Fibroblast of lung (primary cell): ENCODE measurements around the gene C12orf56. TPM values are rescaled to one million over a fixed set of nuclear protein-coding genes. Genes with fewer than 3 reads are reported as not detected.
A peak's percentile ranks its signal among the peaks of the same experiment; 100 is the strongest.

Source experiments
- DNase-seq, 2 donors: peaks; one replicate each; pipeline versions ENCODE4 v3.0.0 to v3.0.0-alpha.2; 2010; ENCODE audit warnings: low read depth in 2 of 2
- H2AFZ ChIP-seq: 2 replicates; pipeline ENCODE4 v1.5.1; 2012; ENCODE audit warnings: low read length, control low read depth, inconsistent platforms
- H3K27ac ChIP-seq: 2 replicates; pipeline ENCODE4 v1.5.1; 2011; ENCODE audit warnings: low read length, control low read depth; ENCODE audit not compliant: insufficient read depth
- H3K27me3 ChIP-seq: 2 replicates; pipeline ENCODE4 v1.5.1; 2011; ENCODE audit warnings: mild to moderate bottlenecking, low read length; ENCODE audit not compliant: control insufficient read depth, insufficient read depth
- H3K36me3 ChIP-seq: 2 replicates; pipeline ENCODE4 v1.5.1; 2011; ENCODE audit warnings: low read length; ENCODE audit not compliant: control insufficient read depth, insufficient read depth
- H3K4me1 ChIP-seq: 2 replicates; pipeline ENCODE4 v1.5.1; 2011; ENCODE audit warnings: low read length; ENCODE audit not compliant: control insufficient read depth, insufficient read depth; ENCODE audit errors: extremely low read depth
- H3K4me2 ChIP-seq: 2 replicates; pipeline ENCODE4 v1.5.1; 2011; ENCODE audit warnings: low read length, control low read depth; ENCODE audit not compliant: insufficient read depth; ENCODE audit errors: extremely low read depth
- H3K4me3 ChIP-seq, 4 experiments: fragments of 200-600 bp in 1 of 4; sonication (generic) in 1 of 4; replicated peaks in 1 of 4; 2 replicates each; pipeline ENCODE4 v1.5.1; 2011 to 2016; ENCODE audit warnings: low read length in 4 of 4, low read depth in 3 of 4, mild to moderate bottlenecking in 3 of 4, control low read depth in 2 of 4, inconsistent platforms in 1 of 4, mixed read lengths in 1 of 4; ENCODE audit not compliant: insufficient read depth in 1 of 4; ENCODE audit errors: control extremely low read depth in 1 of 4
- H3K79me2 ChIP-seq: 2 replicates; pipeline ENCODE4 v1.5.1; 2012; ENCODE audit warnings: mild to moderate bottlenecking, low read length, inconsistent platforms; ENCODE audit not compliant: control insufficient read depth, insufficient read depth
- H3K9ac ChIP-seq: 2 replicates; pipeline ENCODE4 v1.5.1; 2011; ENCODE audit warnings: mild to moderate bottlenecking, low read length, control low read depth; ENCODE audit not compliant: insufficient read depth
- H3K9me3 ChIP-seq: 2 replicates; pipeline ENCODE4 v1.5.1; 2012; ENCODE audit warnings: low read depth, low read length; ENCODE audit not compliant: control insufficient read depth, insufficient read depth
- H4K20me1 ChIP-seq: 2 replicates; pipeline ENCODE4 v1.5.1; 2011; ENCODE audit warnings: low read length; ENCODE audit not compliant: control insufficient read depth, insufficient read depth; ENCODE audit errors: extremely low read depth
- EZH2 ChIP-seq: IDR thresholded peaks from 2 replicates; pipeline ENCODE4 v1.5.1; 2012; ENCODE audit warnings: low read length, control low read depth, mild to moderate bottlenecking; ENCODE audit errors: missing control alignments
- polyA plus RNA-seq, 2 donors: library from polyadenylated mRNA; depleted of rRNA in 1 of 2; stranded (reverse) in 1 of 2; unstranded in 1 of 2; fragments of >200 nt; gene quantifications; 2 replicates each; pipeline ENCODE4 v1.2.1, GENCODE V29; 2011 to 2012; ENCODE audit warnings: missing spikeins in 1 of 2
- total RNA-seq: library from RNA; depleted of rRNA; stranded (reverse); fragments of >200 nt; gene quantifications from 2 replicates; pipeline ENCODE4 v1.2.1, GENCODE V29; 2014
- TF ChIP-seq, protein P1 (sequence below), 2 donors: IDR thresholded peaks in 1 of 2; conservative IDR thresholded peaks in 1 of 2; 1 replicate in 1 of 2; 2 replicates in 1 of 2; pipeline ENCODE4 v1.5.1; 2011 to 2012; ENCODE audit warnings: low read length in 2 of 2, control low read depth in 1 of 2, inconsistent platforms in 1 of 2, low read depth in 1 of 2, mild to moderate bottlenecking in 1 of 2

C12orf56 gene
- total and polyA plus RNA-seq, 2 donors (not counting 1 experiment from before 2014, with no cell fraction given): 0.10 to 1.5 TPM

GRCh38 chr12:64407342-64408223 is 17.0 kb upstream of the C12orf56 start:
- TF ChIP-seq EZH2: no peak
- TF ChIP-seq, protein P1, sequence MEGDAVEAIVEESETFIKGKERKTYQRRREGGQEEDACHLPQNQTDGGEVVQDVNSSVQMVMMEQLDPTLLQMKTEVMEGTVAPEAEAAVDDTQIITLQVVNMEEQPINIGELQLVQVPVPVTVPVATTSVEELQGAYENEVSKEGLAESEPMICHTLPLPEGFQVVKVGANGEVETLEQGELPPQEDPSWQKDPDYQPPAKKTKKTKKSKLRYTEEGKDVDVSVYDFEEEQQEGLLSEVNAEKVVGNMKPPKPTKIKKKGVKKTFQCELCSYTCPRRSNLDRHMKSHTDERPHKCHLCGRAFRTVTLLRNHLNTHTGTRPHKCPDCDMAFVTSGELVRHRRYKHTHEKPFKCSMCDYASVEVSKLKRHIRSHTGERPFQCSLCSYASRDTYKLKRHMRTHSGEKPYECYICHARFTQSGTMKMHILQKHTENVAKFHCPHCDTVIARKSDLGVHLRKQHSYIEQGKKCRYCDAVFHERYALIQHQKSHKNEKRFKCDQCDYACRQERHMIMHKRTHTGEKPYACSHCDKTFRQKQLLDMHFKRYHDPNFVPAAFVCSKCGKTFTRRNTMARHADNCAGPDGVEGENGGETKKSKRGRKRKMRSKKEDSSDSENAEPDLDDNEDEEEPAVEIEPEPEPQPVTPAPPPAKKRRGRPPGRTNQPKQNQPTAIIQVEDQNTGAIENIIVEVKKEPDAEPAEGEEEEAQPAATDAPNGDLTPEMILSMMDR (conservative IDR thresholded peaks at IDR 0.05 in 1 of 2, IDR thresholded peaks at IDR 0.05 in 1 of 2; ENCODE audit: low read depth in 1 of 2, low read length in 2 of 2): no peak
- H3K79me2 ChIP-seq: peaks cover 43% of the 10 kb centered on the region

GRCh38 chr12:64404470-64405256 is 14.1 kb upstream of the C12orf56 start:
- H3K4me1 ChIP-seq: peaks cover 4% of the 10 kb centered on the region
- H3K79me2 ChIP-seq: peaks cover 41% of the 10 kb centered on the region
- H3K36me3 ChIP-seq: no peaks in the 10 kb centered on the region
- TF ChIP-seq, protein P1 (conservative IDR thresholded peaks at IDR 0.05 in 1 of 2, IDR thresholded peaks at IDR 0.05 in 1 of 2; ENCODE audit: low read depth in 1 of 2, low read length in 2 of 2): no peak
- TF ChIP-seq EZH2: no peak
- H3K9me3 ChIP-seq: no peaks in the 10 kb centered on the region
- peak; percentile 88 to 91 for DNase-seq
- H3K4me2 ChIP-seq: peak overlapping the region; percentile 67
- H3K27ac ChIP-seq: peak overlapping the region; percentile 99
- H2AFZ ChIP-seq: peak overlapping the region; percentile 60
- no peaks in the 10 kb centered on the region for H3K27me3 ChIP-seq
- H4K20me1 ChIP-seq: no peaks in the 10 kb centered on the region
- H3K9ac ChIP-seq: peak overlapping the region; percentile 98
- H3K4me3 ChIP-seq: peak overlapping the region; percentile 61 to 98 (median 92)

More at GRCh38 chr12:64407342-64408223, 17.0 kb upstream of the C12orf56 start:
- H3K9ac ChIP-seq: no peak overlapping the region
- no peak overlapping the region for H3K27ac ChIP-seq
- no peak overlapping the region for H3K4me2 ChIP-seq
- H3K4me3 ChIP-seq: peak overlapping the region in 1 of 4 experiments; percentile 7
- H3K27me3 ChIP-seq: no peaks in the 10 kb centered on the region
- H3K36me3 ChIP-seq: peaks cover 2% of the 10 kb centered on the region
- H2AFZ ChIP-seq: no peak overlapping the region
- H4K20me1 ChIP-seq: no peaks in the 10 kb centered on the region
- no peak for DNase-seq
- peaks cover 6% of the 10 kb centered on the region for H3K4me1 ChIP-seq
- no peaks in the 10 kb centered on the region for H3K9me3 ChIP-seq
